ENCODE results near the gene CEP63. TPM values are rescaled to one million over a fixed set of nuclear protein-coding genes. Genes with fewer than 3 reads are reported as not detected.

Gene CEP63
- total and polyA plus RNA-seq, 2 of the 8 experiments (the other 6 are each of a cell fraction or from before 2014, with no cell fraction given), result 5.3 to 18.2 TPM

- Histone ChIP-seq H2BK120ac (replicated peaks; ENCODE audit: low read depth, low read length) (no peak overlapping the region), H3K4me3 (ENCODE audit: extremely low read depth in 1 of 4, insufficient read depth in 2 of 4, low read depth in 3 of 4, low read length in 4 of 4) (no peak overlapping the region), H2BK5ac (ENCODE audit: low read depth, low read length) (no peak overlapping the region), H2AK5ac (ENCODE audit: low read depth, low read length) (no peak overlapping the region), H2BK15ac (ENCODE audit: low read length) (no peak overlapping the region), H3K18ac (ENCODE audit: extremely low read depth, low read length) (no peak overlapping the region), H3K4ac (replicated peaks; ENCODE audit: insufficient read length, low read depth, low read length) (no peak overlapping the region), H3K23ac (ENCODE audit: insufficient read length) (no peak overlapping the region), H2BK20ac (ENCODE audit: low read length) (no peak overlapping the region), H3K23me2 (ENCODE audit: low read depth, low read length) (no peaks in the 10 kb centered on the region), H3K56ac (replicated peaks; ENCODE audit: insufficient read length, low read depth, low read length) (no peak overlapping the region), H4K5ac (ENCODE audit: insufficient read length, low read depth, low read length) (no peak overlapping the region), H3K27me3 (replicated peaks in 1 of 4; ENCODE audit: control insufficient read depth in 3 of 4, extremely low read depth in 1 of 4, insufficient read depth in 3 of 4, low read length in 3 of 4) (no peaks in the 10 kb centered on the region), H3K4me2 (ENCODE audit: insufficient read depth in 1 of 2, low read depth in 2 of 2, low read length in 2 of 2) (no peak overlapping the region), H3K79me2 (ENCODE audit: control insufficient read depth in 1 of 2, insufficient read depth in 2 of 2, low read length in 2 of 2) (no peaks in the 10 kb centered on the region), H3K9ac (replicated peaks in 1 of 4; ENCODE audit: extremely low read depth in 1 of 4, low read depth in 3 of 4, low read length in 3 of 4) (no peak overlapping the region), H2AFZ (ENCODE audit: low read length) (no peak overlapping the region), H3K4me1 (replicated peaks in 1 of 4; ENCODE audit: control insufficient read depth in 3 of 4, insufficient read depth in 4 of 4, low read length in 3 of 4) (no peaks in the 10 kb centered on the region), H3K79me1 (ENCODE audit: low read depth, low read length) (no peaks in the 10 kb centered on the region), H4K8ac (ENCODE audit: extremely low read depth, insufficient read depth, low read length) (no peak overlapping the region), H4K91ac (replicated peaks; ENCODE audit: insufficient read length, low read length) (no peak overlapping the region), H4K20me1 (replicated peaks in 1 of 2; ENCODE audit: control insufficient read depth in 1 of 2, insufficient read depth in 2 of 2, low read length in 2 of 2) (no peaks in the 10 kb centered on the region), H3K9me3 (ENCODE audit: insufficient read depth in 2 of 2, low read depth in 1 of 2, low read length in 1 of 2) (no peaks in the 10 kb centered on the region), H3K14ac (ENCODE audit: insufficient read length) (no peak overlapping the region), H3K27ac (ENCODE audit: low read depth, low read length) (no peak overlapping the region), H3K36me3 (ENCODE audit: control insufficient read depth in 2 of 4, insufficient read depth in 4 of 4, low read length in 3 of 4) (no peaks in the 10 kb centered on the region), H2BK12ac (ENCODE audit: low read depth, low read length) (no peak overlapping the region)
- POLR2A ChIA-PET (ENCODE audit: partially characterized antibody), result no interaction called here
- TF ChIP-seq RAD21 (IDR thresholded peaks at IDR 0.05 in 1 of 2, conservative IDR thresholded peaks at IDR 0.05 in 1 of 2; ENCODE audit: low read depth in 2 of 2, low read length in 2 of 2) (no peak), TAF1 (IDR thresholded peaks at IDR 0.05; ENCODE audit: low read depth, low read length) (no peak), TBP (IDR thresholded peaks at IDR 0.05; ENCODE audit: low read depth, low read length) (no peak), POU5F1 (IDR thresholded peaks at IDR 0.05; ENCODE audit: low read depth, low read length) (no peak), POLR2A (IDR thresholded peaks at IDR 0.05; ENCODE audit: control extremely low read depth in 1 of 2, low read depth in 2 of 2, low read length in 2 of 2) (no peak), CTBP2 (IDR thresholded peaks at IDR 0.05; ENCODE audit: borderline replicate concordance, insufficient read depth, insufficient read length, low read length) (no peak), SRF (IDR thresholded peaks at IDR 0.05; ENCODE audit: low read depth, low read length) (no peak), ASH2L (IDR thresholded peaks at IDR 0.05; ENCODE audit: low read length) (no peak), HDAC2 (IDR thresholded peaks at IDR 0.05; ENCODE audit: borderline replicate concordance in 1 of 2, low read depth in 2 of 2, low read length in 2 of 2) (no peak), RXRA (IDR thresholded peaks at IDR 0.05; ENCODE audit: insufficient read depth, low read depth, low read length) (no peak), PHF8 (conservative IDR thresholded peaks at IDR 0.05; ENCODE audit: low read depth, low read length) (no peak)
- FAIRE-seq (no peak), DNase-seq (ENCODE audit: low read depth in 1 of 2, low spot score in 2 of 2) (peak in 1 of 2 experiments; percentile 17)
- CTCF ChIA-PET (ENCODE audit: partially characterized antibody), result interaction anchor here (0.9 to 2.6 kb wide), 5 partner anchors 15 to 54 kb away, joined by 3 to 10 read pairs (median 5); partner anchors contain the start of gene KY
- 90% methylated on average over 7 of the region's 7 CpGs; no CpG with 5 or more reads in 1 of the 2 experiments for WGBS, 2 experiments (ENCODE audit: extremely low coverage in 1 of 2, insufficient coverage in 1 of 2, insufficient read length in 1 of 2, insufficient replicate concordance in 2 of 2, low coverage in 1 of 2, low lambda C conversion rate in 2 of 2, missing lambda C conversion rate in 1 of 2)
Observed at GRCh38 chr3:134623615-134624245, 137.9 kb downstream of the CEP63 start.

Data from H1 (cell line).